PC-3 (cell line): Measurements from ENCODE around the gene PKMYT1.

Experiments
- CTCF ChIP-seq: fragments of 300-600 bp; sonication (generic); conservative IDR thresholded peaks from 2 replicates; pipeline ENCODE4 v1.5.1; 2017; ENCODE audit warnings: antibody characterized with exemption, low read depth, mild to moderate bottlenecking, low read length
- EZH2phosphoT487 ChIP-seq: fragments of 300-600 bp; sonication (generic); IDR thresholded peaks from 2 replicates; pipeline ENCODE4 v1.6.1; 2018; ENCODE audit warnings: mild to moderate bottlenecking, antibody characterized with exemption, low read length, borderline replicate concordance

GRCh38 chr16:2967721-2968161, 12.5 kb downstream of the PKMYT1 start:
- TF ChIP-seq CTCF (no peak), EZH2phosphoT487 (no peak)
